SK-N-SH (cell line): ENCODE data around the gene GPRC5B. TPM values are rescaled to one million over a fixed set of nuclear protein-coding genes. Genes with fewer than 3 reads are reported as not detected.

Experiments used
- CTCF ChIA-PET: fragments of 300-600, 350-600 bp; formaldehyde crosslinking; extraction: SDS; loops from one replicate; lab custom pipeline; 2021; lab: Yijun Ruan, JAX
- POLR2A ChIA-PET: fragments of 350-600 bp; sonication (Branson Sonifier 250); formaldehyde crosslinking; extraction: SDS; loops from one replicate; lab custom pipeline; 2020; ENCODE audit warnings: antibody characterized with exemption, inconsistent platforms; lab: Yijun Ruan, JAX
- DNase-seq: peaks from one replicate; pipeline ENCODE4 v3.0.0; 2012
- H2AFZ ChIP-seq: fragments of 200-600 bp; sonication (generic); 2 replicates; pipeline ENCODE4 v1.8.1; 2016; ENCODE audit warnings: antibody characterized with exemption, mild to moderate bottlenecking, low read depth
- H3F3A ChIP-seq: fragments of 200-600 bp; sonication (generic); replicated peaks from 2 replicates; pipeline ENCODE3; 2016; ENCODE audit warnings: antibody characterized with exemption, mild to moderate bottlenecking; ENCODE audit not compliant: insufficient read depth
- H3K27ac ChIP-seq, 2 experiments: fragments of 200-500 bp in 1 of 2; fragments of 200-600 bp in 1 of 2; sonication (Bioruptor generic) in 1 of 2; sonication (generic), shearing (Covaris generic) in 1 of 2; 2 replicates each; pipeline versions ENCODE4 v1.5.1 to v1.6.1; 2014 to 2016; ENCODE audit warnings: low read depth in 2 of 2, inconsistent platforms in 1 of 2, low read length in 1 of 2, mild to moderate bottlenecking in 1 of 2, mixed read lengths in 1 of 2
- H3K27me3 ChIP-seq: fragments of 200-600 bp; sonication (generic), shearing (Covaris generic); 2 replicates; pipeline ENCODE4 v1.6.1; 2016; ENCODE audit warnings: mixed run types; ENCODE audit not compliant: insufficient read depth
- H3K36me3 ChIP-seq, 2 experiments: fragments of 200-500 bp in 1 of 2; fragments of 200-600 bp in 1 of 2; sonication (Bioruptor generic) in 1 of 2; sonication (generic) in 1 of 2; replicated peaks in 1 of 2; 2 replicates each; pipeline versions ENCODE3 to v1.5.1; 2014 to 2016; ENCODE audit warnings: low read length in 1 of 2, mild to moderate bottlenecking in 1 of 2; ENCODE audit not compliant: insufficient read depth in 2 of 2, control insufficient read depth in 1 of 2
- H3K4me1 ChIP-seq, 2 experiments: fragments of 200-500 bp in 1 of 2; fragments of 200-600 bp in 1 of 2; sonication (Bioruptor generic) in 1 of 2; sonication (generic), shearing (Covaris generic) in 1 of 2; 2 replicates each; pipeline versions ENCODE4 v1.5.1 to v1.6.1; 2014 to 2016; ENCODE audit warnings: low read depth in 1 of 2, low read length in 1 of 2, mixed run types in 1 of 2; ENCODE audit not compliant: insufficient read depth in 2 of 2, control insufficient read depth in 1 of 2
- H3K4me2 ChIP-seq: fragments of 200-600 bp; sonication (generic), shearing (Covaris generic); 2 replicates; pipeline ENCODE4 v1.6.1; 2017; ENCODE audit warnings: mixed run types
- H3K4me3 ChIP-seq, 2 experiments: fragments of 200-500 bp in 1 of 2; fragments of 200-600 bp in 1 of 2; sonication (Bioruptor generic) in 1 of 2; sonication (generic), shearing (Covaris generic) in 1 of 2; 2 replicates each; pipeline versions ENCODE4 v1.5.1 to v1.8.1; 2014 to 2016; ENCODE audit warnings: low read depth in 2 of 2, inconsistent platforms in 1 of 2, low read length in 1 of 2, mild to moderate bottlenecking in 1 of 2, mixed read lengths in 1 of 2, moderate library complexity in 1 of 2
- H3K79me2 ChIP-seq: fragments of 200-600 bp; sonication (generic); 2 replicates; pipeline ENCODE4 v1.8.1; 2017; ENCODE audit warnings: mild to moderate bottlenecking; ENCODE audit not compliant: insufficient read depth
- H3K9ac ChIP-seq: fragments of 200-600 bp; sonication (generic); 2 replicates; pipeline ENCODE4 v1.6.1; 2017; ENCODE audit warnings: mixed run types
- H3K9me2 ChIP-seq: fragments of 200-600 bp; sonication (generic); 2 replicates; pipeline ENCODE4 v1.6.1; 2017; ENCODE audit warnings: mixed run types
- H3K9me3 ChIP-seq: fragments of 200-600 bp; sonication (generic); 2 replicates; pipeline ENCODE4 v1.6.1; 2017; ENCODE audit warnings: mixed run types, mild to moderate bottlenecking, moderate library complexity
- H4K20me1 ChIP-seq: fragments of 200-600 bp; sonication (generic); 2 replicates; pipeline ENCODE4 v1.6.1; 2017; ENCODE audit warnings: mild to moderate bottlenecking, mixed run types; ENCODE audit not compliant: insufficient read depth
- CHD2 ChIP-seq: fragments of 150-350 bp; IDR thresholded peaks from 2 replicates; pipeline ENCODE4 v1.6.1; 2018; ENCODE audit warnings: low read length; ENCODE audit not compliant: partially characterized antibody
- ELF1 ChIP-seq: IDR thresholded peaks from 2 replicates; pipeline ENCODE4 v1.4.0; 2012
- FOXJ3 ChIP-seq: sonication (generic); formaldehyde crosslinking; IDR thresholded peaks from 2 replicates; pipeline ENCODE4 v1.5.1; 2020; ENCODE audit warnings: mild to moderate bottlenecking, missing genetic modification reagents
- FOXM1 ChIP-seq: IDR thresholded peaks from 2 replicates; pipeline ENCODE4 v1.4.0; 2012; ENCODE audit warnings: low read depth, mild to moderate bottlenecking
- GABPA ChIP-seq: IDR thresholded peaks from 2 replicates; pipeline ENCODE4 v1.4.0; 2012; ENCODE audit warnings: low read depth, mild to moderate bottlenecking
- GATA2 ChIP-seq: sonication (generic); formaldehyde crosslinking; IDR thresholded peaks from 2 replicates; pipeline ENCODE4 v1.5.0; 2020; ENCODE audit warnings: mild to moderate bottlenecking, missing genetic modification reagents
- MAX ChIP-seq: IDR thresholded peaks from 2 replicates; pipeline ENCODE4 v1.4.0; 2012; ENCODE audit warnings: low read depth
- MEF2A ChIP-seq: IDR thresholded peaks from 2 replicates; pipeline ENCODE4 v1.4.0; 2012; ENCODE audit warnings: low read depth, borderline replicate concordance
- MXI1 ChIP-seq: IDR thresholded peaks from 2 replicates; pipeline ENCODE4 v1.6.1; 2012; ENCODE audit warnings: mild to moderate bottlenecking, low read depth, low read length, improper control_type of control experiment
- NFIC ChIP-seq: IDR thresholded peaks from 2 replicates; pipeline ENCODE4 v1.4.0; 2012; ENCODE audit warnings: borderline replicate concordance
- PBX3 ChIP-seq: IDR thresholded peaks from 2 replicates; pipeline ENCODE4; 2012
- RFX5 ChIP-seq: IDR thresholded peaks from 2 replicates; pipeline ENCODE4 v1.6.1; 2012; ENCODE audit warnings: mild to moderate bottlenecking, improper control_type of control experiment, low read length
- RXRA ChIP-seq: IDR thresholded peaks from 2 replicates; pipeline ENCODE4 v1.4.0; 2012; ENCODE audit warnings: low read depth, mild to moderate bottlenecking, borderline replicate concordance
- SIN3A ChIP-seq: IDR thresholded peaks from 2 replicates; pipeline ENCODE4 v1.6.1; 2012; ENCODE audit warnings: low read depth, mild to moderate bottlenecking, low read length, moderate library complexity, borderline replicate concordance
- SMC3 ChIP-seq: IDR thresholded peaks from 2 replicates; pipeline ENCODE4 v1.6.1; 2012; ENCODE audit warnings: low read depth, low read length, improper control_type of control experiment
- TAF1 ChIP-seq: IDR thresholded peaks from 2 replicates; pipeline ENCODE4 v1.6.1; 2012; ENCODE audit warnings: low read depth, mild to moderate bottlenecking, low read length, moderate library complexity, borderline replicate concordance
- TCF12 ChIP-seq: IDR thresholded peaks from 2 replicates; pipeline ENCODE4 v1.4.0; 2012
- USF2 ChIP-seq: fragments of 150-350 bp; IDR thresholded peaks from 2 replicates; pipeline ENCODE4 v1.6.1; 2017; ENCODE audit warnings: antibody characterized with exemption, low read length, low read depth, borderline replicate concordance
- YY1 ChIP-seq: IDR thresholded peaks from 2 replicates; pipeline ENCODE4 v1.4.0; 2012; ENCODE audit warnings: low read depth, mild to moderate bottlenecking
- ZBTB33 ChIP-seq: IDR thresholded peaks from 2 replicates; pipeline ENCODE4 v1.4.0; 2012; ENCODE audit warnings: low read depth, borderline replicate concordance
- WGBS: methylation state at CpG from one replicate; pipeline ENCODE4 v1.1.6; 2017; ENCODE audit warnings: low lambda C conversion rate; 5-methylcytosine and 5-hydroxymethylcytosine counted together
- polyA plus RNA-seq, 3 experiments: library from polyadenylated mRNA; depleted of rRNA; stranded (reverse); fragments of >200 nt; gene quantifications; 2 replicates each; pipeline ENCODE4 v1.2.3, GENCODE V29; 2012

Gene GPRC5B
- polyA plus RNA-seq, 1 of the 3 experiments (the other 2 are of a cell fraction): 1.1 TPM

- ChIA-PET CTCF (interaction anchor here (1.2 kb wide), 1 partner anchor 460 kb away, joined by 3 read pairs; no protein-coding TSS in a partner anchor), POLR2A (no interaction called here)
- Histone ChIP-seq H3F3A (no peaks in the 10 kb centered on the region), H4K20me1 (no peaks in the 10 kb centered on the region), H3K79me2 (no peaks in the 10 kb centered on the region), H3K27me3 (no peaks in the 10 kb centered on the region), H3K36me3 (no peaks in the 10 kb centered on the region), H3K27ac (no peak overlapping the region), H3K4me3 (no peak overlapping the region), H3K4me1 (no peaks in the 10 kb centered on the region), H3K4me2 (no peak overlapping the region), H2AFZ (no peak overlapping the region), H3K9me2 (no peaks in the 10 kb centered on the region), H3K9me3 (no peaks in the 10 kb centered on the region), H3K9ac (no peak overlapping the region)
- DNase-seq: no peak
- WGBS: 100% methylated on average over 3 of the region's 3 CpGs
- TF ChIP-seq YY1 (no peak), MXI1 (no peak), CHD2 (no peak), ELF1 (no peak), USF2 (no peak), ZBTB33 (no peak), FOXJ3 (CRISPR knock-in tag) (no peak), FOXM1 (no peak), PBX3 (no peak), GABPA (no peak), GATA2 (no peak), SMC3 (no peak)
Observed at GRCh38 chr16:19861133-19861532, 23.5 kb downstream of the GPRC5B start.

- no peak overlapping the region for H3K9ac ChIP-seq
- ChIA-PET CTCF (no interaction called here), POLR2A (no interaction called here)
- no peaks in the 10 kb centered on the region for H3K79me2 ChIP-seq
- H3K9me2 ChIP-seq: no peaks in the 10 kb centered on the region
- WGBS: 87% methylated on average over 15 of the region's 21 CpGs
- H4K20me1 ChIP-seq: no peaks in the 10 kb centered on the region
- H2AFZ ChIP-seq: no peak overlapping the region
- no peaks in the 10 kb centered on the region for H3K9me3 ChIP-seq
- H3K36me3 ChIP-seq: no peaks in the 10 kb centered on the region
- no peak overlapping the region for H3K27ac ChIP-seq
- H3K4me3 ChIP-seq: no peak overlapping the region
- H3F3A ChIP-seq: no peaks in the 10 kb centered on the region
- no peak overlapping the region for H3K4me2 ChIP-seq
- no peaks in the 10 kb centered on the region for H3K27me3 ChIP-seq
- no peak for DNase-seq
- H3K4me1 ChIP-seq: no peaks in the 10 kb centered on the region
- TF ChIP-seq MXI1: no peak
- no peak for TF ChIP-seq ZBTB33
- no peak for TF ChIP-seq SIN3A
- no peak for TF ChIP-seq RFX5
- no peak for TF ChIP-seq GATA2
- TF ChIP-seq USF2: no peak
- no peak for TF ChIP-seq RXRA
- no peak for TF ChIP-seq TAF1
- TF ChIP-seq TCF12: no peak
- no peak for TF ChIP-seq GABPA
- TF ChIP-seq MEF2A: no peak
- no peak for TF ChIP-seq NFIC
- TF ChIP-seq MAX: no peak
Observed at GRCh38 chr16:19860166-19861041, 24.2 kb downstream of the GPRC5B start.
